RWPE2 (cell line): ENCODE results near the gene SH3PXD2B.

Experiments
- ATAC-seq: fragments of 200-7000 bp; cut with Tn5 transposase; 3 replicates; pipeline ENCODE4 v1.9.1; 2021; ENCODE audit warnings: low read depth
- DNase-seq: peaks from one replicate; pipeline ENCODE4 v3.0.0-alpha.2; 2020; ENCODE audit warnings: low spot score
- H3K27ac ChIP-seq: fragments of 450-650 bp; 2 replicates; pipeline ENCODE4 v1.5.1; 2017; ENCODE audit warnings: mild to moderate bottlenecking; ENCODE audit not compliant: poor library complexity, severe bottlenecking
- H3K27me3 ChIP-seq: fragments of 250-450 bp; sonication (Bioruptor Pico); 2 replicates; pipeline ENCODE4 v1.5.1; 2021; ENCODE audit warnings: mild to moderate bottlenecking, moderate library complexity; ENCODE audit not compliant: insufficient read depth, poor library complexity, severe bottlenecking
- H3K36me3 ChIP-seq: fragments of 250-450 bp; sonication (Bioruptor Pico); 2 replicates; pipeline ENCODE4 v1.5.1; 2020; ENCODE audit warnings: low read depth, mild to moderate bottlenecking, moderate library complexity
- H3K4me1 ChIP-seq: fragments of 250-450 bp; sonication (Bioruptor Pico); 2 replicates; pipeline ENCODE4 v1.5.1; 2021; ENCODE audit warnings: mild to moderate bottlenecking, moderate library complexity; ENCODE audit not compliant: insufficient read depth, poor library complexity, severe bottlenecking
- H3K4me3 ChIP-seq: fragments of 250-450 bp; sonication (Bioruptor Pico); 2 replicates; pipeline ENCODE4 v1.5.1; 2021; ENCODE audit warnings: mild to moderate bottlenecking, moderate library complexity; ENCODE audit not compliant: severe bottlenecking
- H3K9me3 ChIP-seq: fragments of 250-450 bp; sonication (Bioruptor Pico); 2 replicates; pipeline ENCODE4 v1.5.1; 2021; ENCODE audit warnings: mild to moderate bottlenecking, moderate library complexity; ENCODE audit not compliant: severe bottlenecking
- CTCF ChIP-seq: fragments of 450-650 bp; IDR thresholded peaks from one replicate; pipeline ENCODE4 v1.5.1; 2017; ENCODE audit warnings: mild to moderate bottlenecking, moderate library complexity; ENCODE audit not compliant: poor library complexity, severe bottlenecking

Gene SH3PXD2B

GRCh38 chr5:172325452-172325851, 128.9 kb downstream of the SH3PXD2B start:
- Histone ChIP-seq H3K4me3 (no peak overlapping the region), H3K27me3 (no peaks in the 10 kb centered on the region), H3K27ac (no peak overlapping the region), H3K9me3 (no peaks in the 10 kb centered on the region), H3K4me1 (peaks cover 14% of the 10 kb centered on the region), H3K36me3 (no peaks in the 10 kb centered on the region)
- no peak for TF ChIP-seq CTCF
- ATAC-seq: no peak
- peak; percentile 32 for DNase-seq

- H3K27ac ChIP-seq: peak overlapping the region; percentile 19
- H3K36me3 ChIP-seq: no peaks in the 10 kb centered on the region
- no peaks in the 10 kb centered on the region for H3K27me3 ChIP-seq
- ATAC-seq: peak; percentile 66
- DNase-seq: peak; percentile 38
- H3K4me3 ChIP-seq: no peak overlapping the region
- TF ChIP-seq CTCF: no peak
- no peaks in the 10 kb centered on the region for H3K9me3 ChIP-seq
- peaks cover 14% of the 10 kb centered on the region for H3K4me1 ChIP-seq
Measured at GRCh38 chr5:172322028-172322965, 132.0 kb downstream of the SH3PXD2B start.

- DNase-seq (peak; percentile 19), ATAC-seq (peak; percentile 65)
- Histone ChIP-seq H3K27ac (peak overlapping the region; percentile 19), H3K9me3 (no peaks in the 10 kb centered on the region), H3K4me1 (peaks cover 14% of the 10 kb centered on the region), H3K27me3 (no peaks in the 10 kb centered on the region), H3K36me3 (no peaks in the 10 kb centered on the region), H3K4me3 (no peak overlapping the region)
- no peak for TF ChIP-seq CTCF
Measured at GRCh38 chr5:172321593-172321992, 132.7 kb downstream of the SH3PXD2B start.

GRCh38 chr5:172319708-172320441, 134.4 kb downstream of the SH3PXD2B start:
- H3K27me3 ChIP-seq: no peaks in the 10 kb centered on the region
- no peak overlapping the region for H3K27ac ChIP-seq
- H3K9me3 ChIP-seq: no peaks in the 10 kb centered on the region
- no peak for TF ChIP-seq CTCF
- H3K4me3 ChIP-seq: no peak overlapping the region
- H3K4me1 ChIP-seq: peaks cover 24% of the 10 kb centered on the region
- no peaks in the 10 kb centered on the region for H3K36me3 ChIP-seq
- DNase-seq (peak; percentile 4), ATAC-seq (no peak)
